Inflammatory macrophage (primary cell): ENCODE data around the gene RFC4.

Experiments
- DNase-seq, 2 donors: peaks; one replicate each; pipeline ENCODE4 v3.0.0-alpha.2; 2020 to 2022

The RFC4 gene

GRCh38 chr3:186742618-186743380 lies 63.5 kb downstream of the RFC4 start:
- no peak for DNase-seq
